Stomach (tissue), 4 donors: ENCODE measurements around the gene CMIP.

Source experiments
- CTCF ChIP-seq, 7 experiments: fragments of 450-650 bp in 4 of 7; fragments of 200-600 bp in 3 of 7; sonication (generic) in 3 of 7; IDR thresholded peaks; one replicate each; pipeline ENCODE4 v1.5.1; 2016 to 2019; ENCODE audit warnings: antibody characterized with exemption in 7 of 7, control low read depth in 2 of 7, mild to moderate bottlenecking in 1 of 7
- EP300 ChIP-seq: sonication (generic); formaldehyde crosslinking; IDR thresholded peaks from one replicate; pipeline ENCODE4 v1.6.1; 2017; ENCODE audit warnings: antibody characterized with exemption
- POLR2A ChIP-seq, 4 donors: fragments of 450-650 bp; IDR thresholded peaks; one replicate each; pipeline ENCODE4 v1.6.1; 2016; ENCODE audit warnings: antibody characterized with exemption in 4 of 4, control low read depth in 2 of 4, mild to moderate bottlenecking in 1 of 4, moderate library complexity in 1 of 4
- POLR2AphosphoS5 ChIP-seq, 3 donors: sonication (generic); formaldehyde crosslinking; IDR thresholded peaks; one replicate each; pipeline ENCODE4 v1.6.1; 2016; ENCODE audit warnings: antibody characterized with exemption in 3 of 3

- TF ChIP-seq POLR2AphosphoS5 (IDR thresholded peaks at IDR 0.05), result no peak
- TF ChIP-seq POLR2A (IDR thresholded peaks at IDR 0.05), result no peak
- TF ChIP-seq CTCF (IDR thresholded peaks at IDR 0.05), result no peak
- no peak for TF ChIP-seq EP300
Observed at GRCh38 chr16:81599034-81599744, 154.6 kb downstream of the CMIP start.
